GM12878 (cell line): Measurements from ENCODE around the gene CARMIL3. TPM values are rescaled to one million over a fixed set of nuclear protein-coding genes. Genes with fewer than 3 reads are reported as not detected.

Experiments
- ATAC-seq: fragments of 200-7000 bp; cut with Tn5 transposase; 3 replicates; pipeline ENCODE4 v1.9.1; 2020; ENCODE audit warnings: mild to moderate bottlenecking, moderate library complexity
- Bru-seq: library from RNA; stranded (reverse); fragments of 400-500 nt; gene quantifications from one replicate; lab custom pipeline; 2021; lab: Mats Ljungman, UMichigan
- BruChase-seq, 2 experiments: library from RNA; stranded (reverse); fragments of 400-500 nt; gene quantifications; one replicate each; lab custom pipeline; 2021; lab: Mats Ljungman, UMichigan
- BruUV-seq: library from RNA; stranded (reverse); fragments of 400-500 nt; replicated peaks from 2 replicates; lab custom pipeline; 2021; lab: Mats Ljungman, UMichigan
- CTCF ChIA-PET: fragments of 300-600 bp; sonication (Branson Sonifier 250); formaldehyde crosslinking; extraction: SDS; loops from one replicate; lab custom pipeline; 2021; ENCODE audit warnings: inconsistent platforms; lab: Yijun Ruan, JAX
- POLR2A ChIA-PET: fragments of 350-600 bp; formaldehyde crosslinking; extraction: SDS; loops from one replicate; lab custom pipeline; 2021; ENCODE audit warnings: inconsistent platforms; lab: Charles Lee
- RAD21 ChIA-PET: fragments of 300-600 bp; sonication (Branson Sonifier 250); formaldehyde crosslinking; loops from one replicate; lab custom pipeline; 2023; ENCODE audit warnings: antibody characterized with exemption; ENCODE audit not compliant: unreplicated experiment; lab: Charles Lee
- SMC1A ChIA-PET: fragments of 300-600 bp; sonication (Branson Sonifier 250); formaldehyde crosslinking; loops from one replicate; lab custom pipeline; 2023; ENCODE audit not compliant: unreplicated experiment, uncharacterized antibody; lab: Charles Lee
- DNase-seq: peaks from one replicate; pipeline ENCODE4 v3.0.0-alpha.2; 2011; ENCODE audit warnings: low read depth, low spot score
- FAIRE-seq: peaks from 3 replicates; lab custom pipeline; 2011; peaks lifted over from hg19 to GRCh38; lab: Jason Lieb, UNC
- H2AFZ ChIP-seq: 2 replicates; pipeline ENCODE4 v1.6.0; 2011; ENCODE audit warnings: low read depth, low read length, control low read depth; ENCODE audit not compliant: control insufficient read depth
- H3K27ac ChIP-seq: 2 replicates; pipeline ENCODE4 v1.5.1; 2011; ENCODE audit warnings: control low read depth; ENCODE audit not compliant: control insufficient read depth, insufficient read depth
- H3K27me3 ChIP-seq, 2 experiments: replicated peaks in 1 of 2; 2 replicates each; pipeline versions ENCODE4 v1.6.0 to v1.6.1; 2011; ENCODE audit warnings: low read length in 1 of 2; ENCODE audit not compliant: control insufficient read depth in 2 of 2, insufficient read depth in 2 of 2
- H3K36me3 ChIP-seq, 2 experiments: 2 replicates each; pipeline ENCODE4 v1.5.1; 2011; ENCODE audit warnings: low read length in 1 of 2; ENCODE audit not compliant: control insufficient read depth in 2 of 2, insufficient read depth in 2 of 2
- H3K4me1 ChIP-seq: 2 replicates; pipeline ENCODE4 v1.6.1; 2011; ENCODE audit warnings: mild to moderate bottlenecking, low read length, moderate library complexity, mixed read lengths; ENCODE audit not compliant: control insufficient read depth, insufficient read depth
- H3K4me2 ChIP-seq: 2 replicates; pipeline ENCODE4 v1.6.0; 2011; ENCODE audit warnings: control low read depth; ENCODE audit not compliant: control insufficient read depth, insufficient read depth
- H3K4me3 ChIP-seq: fragments of 200-600 bp; sonication (generic); 2 replicates; pipeline ENCODE4 v1.5.1; 2016
- H3K79me2 ChIP-seq: 2 replicates; pipeline ENCODE4 v1.6.0; 2011; ENCODE audit warnings: low read length; ENCODE audit not compliant: control insufficient read depth, insufficient read depth
- H3K9ac ChIP-seq: 2 replicates; pipeline ENCODE4 v1.8.0; 2011; ENCODE audit warnings: low read length, control low read depth, mixed read lengths; ENCODE audit not compliant: control insufficient read depth, insufficient read depth
- H3K9me3 ChIP-seq: replicated peaks from 3 replicates; pipeline ENCODE4 v1.5.1; 2011; ENCODE audit warnings: mild to moderate bottlenecking, low read length; ENCODE audit not compliant: control insufficient read depth, insufficient read depth
- H4K20me1 ChIP-seq: 2 replicates; pipeline ENCODE4 v1.6.0; 2011; ENCODE audit not compliant: control insufficient read depth, insufficient read depth
- CHD2 ChIP-seq: IDR thresholded peaks from 2 replicates; pipeline ENCODE4 v1.6.1; 2011; ENCODE audit warnings: low read depth, low read length, improper control_type of control experiment, borderline replicate concordance
- KAT2A ChIP-seq: conservative IDR thresholded peaks from 2 replicates; pipeline ENCODE4 v1.6.1; 2011; ENCODE audit warnings: low read depth, low read length; ENCODE audit not compliant: control insufficient read depth
- REST ChIP-seq: IDR thresholded peaks from 2 replicates; pipeline ENCODE4 v1.6.1; 2012; ENCODE audit warnings: mild to moderate bottlenecking, low read depth, low read length
- SPI1 ChIP-seq: IDR thresholded peaks from 2 replicates; pipeline ENCODE4 v1.6.1; 2011; ENCODE audit warnings: low read depth, mild to moderate bottlenecking, low read length, moderate library complexity, borderline replicate concordance; ENCODE audit not compliant: insufficient read depth
- SRF ChIP-seq, 2 experiments: IDR thresholded peaks; 2 replicates each; pipeline ENCODE4 v1.6.1; 2011; ENCODE audit warnings: low read depth in 2 of 2, low read length in 2 of 2, mild to moderate bottlenecking in 1 of 2, moderate library complexity in 1 of 2
- STAT1 ChIP-seq: fragments of 450-650 bp; conservative IDR thresholded peaks from 2 replicates; pipeline ENCODE4 v1.6.1; 2014; ENCODE audit warnings: antibody characterized with exemption, mild to moderate bottlenecking
- ZNF274 ChIP-seq: IDR thresholded peaks from one replicate; pipeline ENCODE4 v1.8.0; 2011; ENCODE audit not compliant: insufficient read length, insufficient read depth
- WGBS: methylation state at CpG from one replicate; pipeline ENCODE4 v1.1.6; 2016; ENCODE audit warnings: low lambda C conversion rate; ENCODE audit not compliant: insufficient replicate concordance, insufficient coverage; ENCODE audit errors: missing lambda C conversion rate; 5-methylcytosine and 5-hydroxymethylcytosine counted together
- in situ Hi-C: fragments of 300-500 bp; cut with MboI; formaldehyde crosslinking; loops from 9 replicates; pipeline ENCODE4 v1.14.3; 2018; ENCODE audit warnings: mixed read lengths
- intact Hi-C: fragments of 100-400 bp; cut with micrococcal nuclease; formaldehyde crosslinking; loops from one replicate; pipeline ENCODE4 v1.14.2; 2022; ENCODE audit not compliant: unreplicated experiment
- long read RNA-seq, 2 experiments: library from polyadenylated mRNA; unstranded; transcript quantifications; one replicate each; pipeline ENCODE4 v2.0.0, GENCODE V29; 2019 to 2020
- polyA minus RNA-seq, 3 experiments: library from RNA; depleted of rRNA, polyadenylated mRNA; stranded (reverse); fragments of >200 nt; gene quantifications; 2 replicates each; pipeline ENCODE4 v1.2.3, GENCODE V29; 2011
- polyA plus RNA-seq, 11 experiments: library from polyadenylated mRNA; depleted of rRNA in 4 of 11; unstranded in 6 of 11; stranded (reverse) in 5 of 11; fragments of >200 nt; fragmentation: Nextera tagmentation in 4 of 11; fragmentation: Illumina TruSeq in 1 of 11; extraction: Ambion mirVana in 4 of 11; extraction: Trizol in 1 of 11; gene quantifications; 1 replicate in 1 of 11; 2 replicates in 10 of 11; pipeline versions ENCODE4 v1.2.1 to v1.2.3, GENCODE V29; 2011 to 2016; ENCODE audit warnings: inconsistent platforms in 2 of 11, missing spikeins in 2 of 11, low read depth in 1 of 11
- total RNA-seq, 4 experiments: library from RNA; depleted of rRNA in 3 of 4; stranded (reverse); fragments of >200 nt in 3 of 4; fragmentation: Illumina TruSeq in 1 of 4; extraction: Trizol in 1 of 4; gene quantifications; 2 replicates each; pipeline versions ENCODE4 v1.2.1 to v1.2.3, GENCODE V29; 2013 to 2021
- TF ChIP-seq, protein P1 (sequence below): fragments of 450-650 bp; IDR thresholded peaks from 2 replicates; pipeline ENCODE4 v1.6.1; 2017; ENCODE audit warnings: mild to moderate bottlenecking, moderate library complexity

CARMIL3 gene
- 1.6 and 2.5 TPM in 2 replicates for total RNA-seq (2013; cell fraction: nucleolus; rRNA removed)
- total RNA-seq (2014; rRNA removed) (0.17 and 0.27 TPM in 2 replicates), total RNA-seq (2014; rRNA removed; fragmentation: Illumina TruSeq; extraction: Trizol) (0.09 and 0.14 TPM in 2 replicates), total RNA-seq (2021) (0.26 and 0.72 TPM in 2 replicates), polyA plus RNA-seq (2011; rRNA removed) (0.22 and 0.26 TPM in 2 replicates), polyA plus RNA-seq (2014; fragmentation: Illumina TruSeq; extraction: Trizol) (0.08 and 0.13 TPM in 2 replicates), polyA plus RNA-seq (2014; fragmentation: Nextera tagmentation; extraction: Ambion mirVana) (not detected), polyA plus RNA-seq (2014; rRNA removed) (0.32 and 0.33 TPM in 2 replicates), polyA plus RNA-seq (2016; fragmentation: Nextera tagmentation; extraction: Ambion mirVana) (under 1 TPM in 1 of 2 experiments, not detected in 1; 0.25 TPM), polyA minus RNA-seq (2011; rRNA and poly(A)+ RNA removed) (0.15 and 1.2 TPM in 2 replicates), Bru-seq, nascent RNA (percentile 22 among the genes with signal in this experiment), BruChase-seq, experiment 1, labeled RNA remaining after a 6-hour chase (percentile 28 among the genes with signal in this experiment), BruChase-seq, experiment 2, labeled RNA remaining after a 2-hour chase (percentile 18 among the genes with signal in this experiment)
- not detected for polyA plus RNA-seq (2011; ENCODE audit: low read depth)
- polyA plus RNA-seq (2011; cell fraction: cytosol; rRNA removed), result 0.21 and 0.27 TPM in 2 replicates
- 5.1 and 5.4 TPM in 2 replicates for polyA plus RNA-seq (2011; cell fraction: nucleus; rRNA removed)
- polyA plus RNA-seq (2012), result 0.15 and 0.17 TPM in 2 replicates
- not detected in 2 replicates for polyA minus RNA-seq (2011; cell fraction: cytosol; rRNA and poly(A)+ RNA removed)
- 0.60 and 0.96 TPM in 2 replicates for polyA minus RNA-seq (2011; cell fraction: nucleus; rRNA and poly(A)+ RNA removed)
- long read RNA-seq, experiment 1, result 0 reads
- long read RNA-seq, experiment 2, result 0 reads

GRCh38 chr14:24051789-24052655 lies at the start of gene CARMIL3:
CARMIL3 (plus strand) TSS chr14:24052009; CDS start chr14:24052154, 145 bp downstream.
- no peaks in the 10 kb centered on the region for H3K9me3 ChIP-seq
- BruUV-seq, result no TSS peak
- ChIA-PET RAD21 (interaction anchor here (0.5 to 2.1 kb wide), 6 partner anchors 9 to 745 kb away, joined by 3 to 9 read pairs (median 5); partner anchors contain the start of genes BCL2L2, DCAF11 and NRL), CTCF (interaction anchor here (0.6 to 1.4 kb wide), 9 partner anchors 10 to 380 kb away, joined by 3 to 11 read pairs (median 3); partner anchors contain the start of gene IRF9), SMC1A (interaction anchor here (0.8 to 1.8 kb wide), 3 partner anchors 9 to 57 kb away, joined by 3 to 5 read pairs (median 4); no protein-coding TSS in a partner anchor), POLR2A (interaction anchor here (0.6 to 1.2 kb wide), 9 partner anchors 23 to 74 kb away, joined by 3 to 6 read pairs (median 3); no protein-coding TSS in a partner anchor)
- H2AFZ ChIP-seq, result peak within 1 kb of the TSS; percentile 82
- 2% methylated on average over 77 of the region's 92 CpGs for WGBS
- DNase-seq (no peak), ATAC-seq (peak; percentile 93), FAIRE-seq (no peak)
- H3K4me1 ChIP-seq, result peaks cover 23% of the 10 kb centered on the region
- in situ Hi-C loops (no loop called here), intact Hi-C loops (loop anchor here (2.0 kb wide), 1 partner anchor 37 kb away; no protein-coding TSS in a partner anchor)
- no peaks in the 10 kb centered on the region for H3K36me3 ChIP-seq
- peak within 1 kb of the TSS; percentile 77 for H3K9ac ChIP-seq
- H3K27ac ChIP-seq, result peak within 1 kb of the TSS; percentile 31; the same call in 1 of the 2 replicates
- H3K4me2 ChIP-seq, result peak within 1 kb of the TSS; percentile 99
- H3K27me3 ChIP-seq, result peaks cover 0 to 3% of the 10 kb centered on the region in 2 experiments; a peak in 1 of 4 replicates
- peak within 1 kb of the TSS; percentile 74 for H3K4me3 ChIP-seq
- no peaks in the 10 kb centered on the region for H3K79me2 ChIP-seq
- H4K20me1 ChIP-seq, result no peaks in the 10 kb centered on the region
- TF ChIP-seq, protein P1, sequence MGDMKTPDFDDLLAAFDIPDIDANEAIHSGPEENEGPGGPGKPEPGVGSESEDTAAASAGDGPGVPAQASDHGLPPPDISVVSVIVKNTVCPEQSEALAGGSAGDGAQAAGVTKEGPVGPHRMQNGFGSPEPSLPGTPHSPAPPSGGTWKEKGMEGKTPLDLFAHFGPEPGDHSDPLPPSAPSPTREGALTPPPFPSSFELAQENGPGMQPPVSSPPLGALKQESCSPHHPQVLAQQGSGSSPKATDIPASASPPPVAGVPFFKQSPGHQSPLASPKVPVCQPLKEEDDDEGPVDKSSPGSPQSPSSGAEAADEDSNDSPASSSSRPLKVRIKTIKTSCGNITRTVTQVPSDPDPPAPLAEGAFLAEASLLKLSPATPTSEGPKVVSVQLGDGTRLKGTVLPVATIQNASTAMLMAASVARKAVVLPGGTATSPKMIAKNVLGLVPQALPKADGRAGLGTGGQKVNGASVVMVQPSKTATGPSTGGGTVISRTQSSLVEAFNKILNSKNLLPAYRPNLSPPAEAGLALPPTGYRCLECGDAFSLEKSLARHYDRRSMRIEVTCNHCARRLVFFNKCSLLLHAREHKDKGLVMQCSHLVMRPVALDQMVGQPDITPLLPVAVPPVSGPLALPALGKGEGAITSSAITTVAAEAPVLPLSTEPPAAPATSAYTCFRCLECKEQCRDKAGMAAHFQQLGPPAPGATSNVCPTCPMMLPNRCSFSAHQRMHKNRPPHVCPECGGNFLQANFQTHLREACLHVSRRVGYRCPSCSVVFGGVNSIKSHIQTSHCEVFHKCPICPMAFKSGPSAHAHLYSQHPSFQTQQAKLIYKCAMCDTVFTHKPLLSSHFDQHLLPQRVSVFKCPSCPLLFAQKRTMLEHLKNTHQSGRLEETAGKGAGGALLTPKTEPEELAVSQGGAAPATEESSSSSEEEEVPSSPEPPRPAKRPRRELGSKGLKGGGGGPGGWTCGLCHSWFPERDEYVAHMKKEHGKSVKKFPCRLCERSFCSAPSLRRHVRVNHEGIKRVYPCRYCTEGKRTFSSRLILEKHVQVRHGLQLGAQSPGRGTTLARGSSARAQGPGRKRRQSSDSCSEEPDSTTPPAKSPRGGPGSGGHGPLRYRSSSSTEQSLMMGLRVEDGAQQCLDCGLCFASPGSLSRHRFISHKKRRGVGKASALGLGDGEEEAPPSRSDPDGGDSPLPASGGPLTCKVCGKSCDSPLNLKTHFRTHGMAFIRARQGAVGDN, result peak; percentile 46
- TF ChIP-seq ZNF274 (no peak), CHD2 (no peak), STAT1 (no peak), REST (peak; percentile 94), KAT2A (no peak), SPI1 (no peak), SRF (IDR thresholded peaks at IDR 0.05; ENCODE audit: low read depth in 2 of 2, low read length in 2 of 2) (no peak)
